Body of pancreas (tissue), 4 donors: Measurements from ENCODE around the gene SLC25A13.

Source experiments
- POLR2A ChIP-seq, 3 donors: fragments of 450-650 bp; IDR thresholded peaks; one replicate each; pipeline ENCODE4 v1.6.1; 2016; ENCODE audit warnings: antibody characterized with exemption in 3 of 3, mild to moderate bottlenecking in 2 of 3
- TF ChIP-seq, protein P1 (sequence below), 7 experiments: fragments of 450-650 bp in 4 of 7; fragments of 200-600 bp in 3 of 7; sonication (generic) in 3 of 7; IDR thresholded peaks; one replicate each; pipeline ENCODE4 v1.5.1; 2016 to 2019; ENCODE audit warnings: antibody characterized with exemption in 7 of 7

- TF ChIP-seq, protein P1, sequence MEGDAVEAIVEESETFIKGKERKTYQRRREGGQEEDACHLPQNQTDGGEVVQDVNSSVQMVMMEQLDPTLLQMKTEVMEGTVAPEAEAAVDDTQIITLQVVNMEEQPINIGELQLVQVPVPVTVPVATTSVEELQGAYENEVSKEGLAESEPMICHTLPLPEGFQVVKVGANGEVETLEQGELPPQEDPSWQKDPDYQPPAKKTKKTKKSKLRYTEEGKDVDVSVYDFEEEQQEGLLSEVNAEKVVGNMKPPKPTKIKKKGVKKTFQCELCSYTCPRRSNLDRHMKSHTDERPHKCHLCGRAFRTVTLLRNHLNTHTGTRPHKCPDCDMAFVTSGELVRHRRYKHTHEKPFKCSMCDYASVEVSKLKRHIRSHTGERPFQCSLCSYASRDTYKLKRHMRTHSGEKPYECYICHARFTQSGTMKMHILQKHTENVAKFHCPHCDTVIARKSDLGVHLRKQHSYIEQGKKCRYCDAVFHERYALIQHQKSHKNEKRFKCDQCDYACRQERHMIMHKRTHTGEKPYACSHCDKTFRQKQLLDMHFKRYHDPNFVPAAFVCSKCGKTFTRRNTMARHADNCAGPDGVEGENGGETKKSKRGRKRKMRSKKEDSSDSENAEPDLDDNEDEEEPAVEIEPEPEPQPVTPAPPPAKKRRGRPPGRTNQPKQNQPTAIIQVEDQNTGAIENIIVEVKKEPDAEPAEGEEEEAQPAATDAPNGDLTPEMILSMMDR (IDR thresholded peaks at IDR 0.05) = no peak
- TF ChIP-seq POLR2A (IDR thresholded peaks at IDR 0.05) = no peak
Measured at GRCh38 chr7:96303686-96304443, 18.0 kb downstream of the SLC25A13 start.
